Activated naive CD4-positive, alpha-beta T cell treated with anti-CD3 and anti-CD28 coated beads, Interleukin-2, amount 10 ng/mL, durations not matched to agents 7 days and 5 days (primary cell): ENCODE data around the gene USH2A.
"Not testable (repeated sequence)": the region's sequence is repeated elsewhere in the genome, so short reads cannot be mapped to it uniquely, and the experiment has no call there.

Source experiments
- CTCF ChIA-PET: fragments of 350-600 bp; sonication (Branson Sonifier 250); formaldehyde crosslinking; loops from one replicate; lab custom pipeline; 2021; ENCODE audit warnings: antibody characterized with exemption; lab: Charles Lee
- DNase-seq: peaks from one replicate; pipeline ENCODE4 v3.0.0-alpha.2; 2020
- H3K27ac Mint-ChIP-seq: one replicate; pipeline ENCODE4 v1.8.0; 2021; ENCODE audit warnings: mild to moderate bottlenecking, moderate library complexity, mixed read lengths
- H3K27me3 Mint-ChIP-seq: one replicate; pipeline ENCODE4 v1.8.0; 2021; ENCODE audit warnings: mild to moderate bottlenecking, mixed read lengths
- H3K36me3 Mint-ChIP-seq: one replicate; pipeline ENCODE4 v1.8.0; 2021; ENCODE audit warnings: mixed read lengths
- H3K4me1 Mint-ChIP-seq: one replicate; pipeline ENCODE4 v1.8.0; 2021; ENCODE audit warnings: mixed read lengths
- H3K4me3 Mint-ChIP-seq: one replicate; pipeline ENCODE4 v1.8.0; 2021; ENCODE audit warnings: mild to moderate bottlenecking, moderate library complexity, mixed read lengths
- H3K9me3 Mint-ChIP-seq: one replicate; pipeline ENCODE4 v1.8.0; 2021; ENCODE audit warnings: mixed read lengths

USH2A gene

DNA sequence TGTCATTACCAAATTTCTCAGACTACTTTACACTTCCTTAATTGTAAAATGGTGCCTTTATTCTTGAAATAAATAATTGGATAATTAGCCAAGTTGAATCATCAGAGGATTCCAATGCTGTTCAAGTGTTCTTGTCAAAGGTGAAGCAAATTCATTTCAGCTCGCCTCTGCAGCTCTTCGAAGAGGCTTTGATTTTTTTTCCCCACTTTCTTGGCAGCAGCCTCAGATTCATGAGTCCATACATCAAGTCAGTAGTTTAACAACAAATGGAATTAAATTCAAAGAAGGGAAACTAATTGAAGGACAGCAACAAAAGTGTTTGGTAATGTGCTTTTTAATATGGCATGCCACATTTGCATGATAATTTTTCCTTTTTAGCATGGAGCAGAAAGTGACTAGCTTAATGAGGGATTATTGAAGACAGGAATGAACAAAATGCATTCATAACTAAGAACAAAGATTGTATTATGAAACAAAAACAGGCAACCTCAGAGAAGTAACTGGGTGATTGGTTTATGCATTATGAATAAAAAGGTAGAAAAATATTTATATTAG lies 239.0 kb downstream of the USH2A start:
- H3K27ac Mint-ChIP-seq, result no peak overlapping the region
- H3K4me1 Mint-ChIP-seq, result no peaks in the 10 kb centered on the region
- H3K36me3 Mint-ChIP-seq, result no peaks in the 10 kb centered on the region
- H3K4me3 Mint-ChIP-seq, result no peak overlapping the region
- CTCF ChIA-PET, result no interaction called here
- DNase-seq, result no peak
- no peaks in the 10 kb centered on the region for H3K27me3 Mint-ChIP-seq
- peaks cover 5% of the 10 kb centered on the region for H3K9me3 Mint-ChIP-seq

DNA sequence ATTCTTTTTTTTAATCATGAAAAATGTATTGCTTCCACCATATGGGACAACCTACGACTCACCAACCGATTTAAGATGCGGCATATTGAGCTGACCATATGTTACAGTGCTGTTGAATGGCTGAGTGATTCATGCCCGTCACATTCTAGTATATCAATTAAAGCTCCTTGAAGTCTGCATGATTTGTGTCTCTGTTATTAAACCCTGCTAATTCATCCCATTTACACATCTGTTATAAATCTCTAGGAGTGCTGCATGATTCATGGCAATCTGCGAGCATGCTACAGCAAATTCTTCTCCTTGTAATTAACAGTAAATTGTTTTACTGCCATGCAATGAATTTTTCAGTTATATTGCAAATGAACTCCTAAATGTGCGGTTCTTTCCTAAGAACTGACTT lies 239.8 kb downstream of the USH2A start:
- Mint-ChIP-seq H3K4me3 (no peak overlapping the region), H3K9me3 (peaks cover 5% of the 10 kb centered on the region), H3K27ac (no peak overlapping the region), H3K4me1 (no peaks in the 10 kb centered on the region), H3K27me3 (no peaks in the 10 kb centered on the region), H3K36me3 (no peaks in the 10 kb centered on the region)
- no peak for DNase-seq
- CTCF ChIA-PET, result no interaction called here

DNA sequence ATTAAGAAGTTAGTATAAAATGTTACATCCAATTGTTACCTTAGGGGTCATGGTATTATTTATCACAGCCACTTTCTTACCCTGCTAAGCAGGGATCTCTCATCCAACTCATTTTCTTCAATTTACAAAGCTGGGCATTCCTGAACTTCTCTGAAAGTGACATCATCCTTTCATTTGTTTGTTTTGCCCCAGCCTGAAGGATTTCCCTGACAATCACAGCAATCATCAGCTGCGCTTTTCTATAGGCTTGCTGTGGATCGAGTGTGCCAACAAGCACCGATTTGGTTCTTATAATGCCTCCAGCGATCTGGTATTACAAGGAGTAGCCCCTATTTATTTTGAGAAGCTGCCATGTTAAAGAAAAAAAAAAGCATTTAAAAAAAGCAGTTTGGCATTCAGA lies 240.2 kb downstream of the USH2A start:
- Mint-ChIP-seq H3K27me3 (no peaks in the 10 kb centered on the region), H3K27ac (no peak overlapping the region), H3K4me1 (no peaks in the 10 kb centered on the region), H3K36me3 (no peaks in the 10 kb centered on the region), H3K9me3 (peaks cover 4% of the 10 kb centered on the region), H3K4me3 (no peak overlapping the region)
- CTCF ChIA-PET, result no interaction called here
- DNase-seq, result no peak

DNA sequence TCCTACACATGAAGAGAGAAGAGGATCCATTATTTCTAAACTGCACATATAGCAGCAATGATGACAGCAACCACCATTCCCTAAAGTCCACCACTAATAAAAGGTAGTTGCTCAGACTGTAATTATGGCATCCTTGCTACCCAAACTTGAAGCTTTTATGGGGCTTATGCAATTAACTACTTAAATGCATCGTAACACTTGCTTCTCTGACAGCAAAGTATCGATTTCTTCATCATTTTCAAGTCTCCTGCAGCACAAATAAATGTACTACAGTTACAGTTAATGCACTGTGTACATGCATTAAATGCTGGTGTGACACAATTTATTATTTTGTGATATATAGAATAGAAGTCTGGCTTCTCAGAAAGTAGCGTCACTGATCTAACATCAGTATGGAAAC lies 241.7 kb downstream of the USH2A start:
- no peak overlapping the region for H3K4me3 Mint-ChIP-seq

DNA sequence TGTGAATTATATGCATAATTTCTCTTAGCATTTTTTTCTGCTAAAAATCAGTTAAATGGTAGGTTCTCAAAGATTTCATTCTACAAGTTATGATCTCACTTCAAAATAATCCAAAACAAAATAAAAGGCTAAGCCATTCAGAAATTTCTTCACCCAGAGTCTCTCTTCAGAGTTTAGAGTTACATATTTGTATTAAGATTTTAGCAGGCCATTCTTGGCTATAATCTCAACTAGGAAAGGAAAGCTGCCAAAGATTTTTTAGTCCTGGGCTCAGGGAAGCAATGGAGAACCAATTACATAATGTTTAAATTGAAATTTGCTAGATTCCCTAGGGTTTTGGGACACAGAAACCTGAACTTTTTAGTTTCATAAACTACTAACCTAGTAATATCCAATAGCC lies 245.0 kb downstream of the USH2A start:
- Mint-ChIP-seq H3K4me3 (no peak overlapping the region), H3K27me3 (no peaks in the 10 kb centered on the region), H3K36me3 (no peaks in the 10 kb centered on the region), H3K27ac (no peak overlapping the region), H3K4me1 (no peaks in the 10 kb centered on the region), H3K9me3 (no peaks in the 10 kb centered on the region)
- no peak for DNase-seq
- CTCF ChIA-PET, result no interaction called here

More for the DNA sequence above, 241.7 kb downstream of the USH2A start:
- H3K27ac Mint-ChIP-seq, result no peak overlapping the region
- CTCF ChIA-PET, result no interaction called here
- no peak for DNase-seq
- no peaks in the 10 kb centered on the region for H3K4me1 Mint-ChIP-seq
- no peaks in the 10 kb centered on the region for H3K9me3 Mint-ChIP-seq
- no peaks in the 10 kb centered on the region for H3K27me3 Mint-ChIP-seq
- H3K36me3 Mint-ChIP-seq, result no peaks in the 10 kb centered on the region

DNA sequence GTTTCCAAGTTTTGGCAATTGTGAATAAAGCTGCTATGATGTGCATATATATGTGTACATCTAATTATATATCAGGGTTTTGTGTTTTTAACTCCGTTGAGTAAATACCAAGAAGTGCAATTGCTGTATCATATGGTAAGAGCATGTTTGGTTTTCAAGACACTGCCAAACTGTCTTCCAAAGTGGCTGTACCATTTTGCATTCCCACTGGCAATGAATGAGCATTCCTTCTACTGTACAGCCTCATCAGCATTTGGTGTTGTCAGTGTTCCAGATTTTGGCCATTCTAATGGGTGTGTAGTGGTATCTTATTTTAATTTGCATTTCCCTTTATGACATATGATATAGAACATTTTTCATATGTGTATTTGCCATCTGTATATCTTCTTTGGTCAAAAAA lies 246.3 kb downstream of the USH2A start:
- Mint-ChIP-seq H3K36me3 (no peaks in the 10 kb centered on the region), H3K27me3 (no peaks in the 10 kb centered on the region), H3K4me1 (no peaks in the 10 kb centered on the region), H3K4me3 (no peak overlapping the region), H3K9me3 (no peaks in the 10 kb centered on the region), H3K27ac (no peak overlapping the region)
- no peak for DNase-seq
- CTCF ChIA-PET, result no interaction called here

DNA sequence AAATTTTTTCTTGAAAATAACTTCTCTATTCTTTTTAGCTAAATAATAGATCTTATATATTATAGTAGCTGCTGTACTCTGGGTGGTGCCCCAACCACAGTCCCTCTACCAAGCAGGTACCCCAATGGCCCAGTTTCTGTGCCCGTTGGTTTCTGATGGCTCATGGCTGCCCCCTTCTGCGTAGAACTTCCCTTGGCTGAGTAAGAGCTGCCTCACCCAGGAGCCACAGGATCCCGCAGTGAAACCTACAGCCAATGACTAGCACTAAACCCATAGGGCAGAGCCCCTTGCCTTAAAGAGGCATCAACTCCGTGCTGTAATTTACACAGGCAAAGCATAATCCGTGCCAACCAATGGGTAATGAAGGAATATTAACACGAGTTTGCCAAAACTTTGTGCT lies 247.5 kb downstream of the USH2A start:
- DNase-seq, result no peak
- Mint-ChIP-seq H3K27me3 (no peaks in the 10 kb centered on the region), H3K4me3 (no peak overlapping the region), H3K4me1 (no peaks in the 10 kb centered on the region), H3K27ac (no peak overlapping the region), H3K36me3 (no peaks in the 10 kb centered on the region), H3K9me3 (no peaks in the 10 kb centered on the region)
- CTCF ChIA-PET, result no interaction called here

DNA sequence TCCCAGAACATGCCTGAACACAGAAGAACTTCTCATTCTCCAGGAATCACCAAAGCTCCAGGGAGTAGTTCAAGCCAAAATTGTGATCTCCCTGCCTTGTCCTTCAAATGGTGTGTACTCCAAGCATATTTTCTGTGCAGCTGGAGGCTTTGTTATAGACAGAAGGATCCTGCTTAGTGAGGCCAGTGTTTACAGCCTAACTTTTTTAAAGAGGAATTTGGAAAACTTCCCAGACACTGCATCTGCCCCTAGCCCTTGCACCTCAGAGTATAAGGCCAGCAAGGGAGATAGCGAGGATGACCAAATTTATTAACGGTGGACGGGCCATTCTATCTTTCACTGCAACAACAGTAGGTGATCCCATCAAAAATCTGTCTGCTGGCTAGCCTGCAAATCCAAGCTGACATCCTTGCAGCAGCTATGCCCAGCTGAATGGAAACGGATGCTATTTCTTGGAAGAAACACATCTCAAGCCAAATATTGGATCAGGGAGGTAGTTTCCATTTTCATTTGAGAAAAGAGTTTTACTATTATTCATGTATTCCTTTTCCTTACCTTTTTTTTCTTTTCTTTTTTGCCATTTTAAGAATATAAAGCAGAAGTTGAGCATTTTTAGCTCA lies 249.8 kb downstream of the USH2A start:
- CTCF ChIA-PET, result interaction anchor here (1.3 kb wide), 1 partner anchor 47 kb away, joined by 5 read pairs; no protein-coding TSS in a partner anchor
- Mint-ChIP-seq H3K27ac (no peak overlapping the region), H3K4me3 (no peak overlapping the region), H3K36me3 (no peaks in the 10 kb centered on the region), H3K4me1 (no peaks in the 10 kb centered on the region), H3K9me3 (no peaks in the 10 kb centered on the region), H3K27me3 (no peaks in the 10 kb centered on the region)
- no peak for DNase-seq

DNA sequence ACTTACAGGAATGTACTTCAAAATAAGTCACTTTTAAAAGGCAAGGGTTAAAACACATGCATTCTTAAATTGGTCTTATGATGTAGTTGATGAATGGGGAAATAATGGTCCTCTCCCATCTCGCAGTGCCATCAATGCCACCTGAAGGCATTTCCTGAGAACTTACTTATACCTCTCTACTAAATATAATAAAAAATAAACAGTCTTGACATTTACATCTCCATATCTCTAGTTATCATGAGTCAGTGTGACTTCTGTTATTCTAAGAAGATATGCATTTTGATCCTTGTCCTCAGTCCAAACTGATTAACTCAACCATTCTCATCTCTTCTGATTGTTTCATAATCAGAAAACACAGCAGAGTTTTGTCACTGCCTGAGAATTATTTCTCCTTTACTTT lies 253.9 kb downstream of the USH2A start:
- H3K36me3 Mint-ChIP-seq, result no peaks in the 10 kb centered on the region
- H3K9me3 Mint-ChIP-seq, result peaks cover 17% of the 10 kb centered on the region
- no peak overlapping the region for H3K4me3 Mint-ChIP-seq
- H3K4me1 Mint-ChIP-seq, result no peaks in the 10 kb centered on the region
- CTCF ChIA-PET, result no interaction called here
- H3K27me3 Mint-ChIP-seq, result no peaks in the 10 kb centered on the region
- DNase-seq, result no peak
- H3K27ac Mint-ChIP-seq, result no peak overlapping the region

DNA sequence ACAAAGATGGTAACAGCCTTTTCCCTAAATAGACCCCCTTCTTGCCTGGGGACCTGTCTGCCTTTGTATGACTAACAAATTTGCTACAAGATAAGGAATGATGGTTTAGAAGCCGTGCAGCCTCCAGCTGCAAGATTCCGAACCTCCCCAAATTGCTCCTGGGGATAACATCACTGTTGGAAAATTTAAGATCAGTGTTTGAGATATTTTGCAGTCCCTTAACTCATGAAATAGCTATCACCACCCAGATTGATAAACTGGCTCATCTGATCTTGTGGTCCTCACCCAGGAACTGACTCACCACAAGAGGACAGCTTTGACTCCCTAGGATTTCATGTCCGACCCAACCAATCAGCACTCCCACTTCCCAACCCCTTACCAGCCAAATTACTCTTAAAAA lies 254.7 kb downstream of the USH2A start:
- H3K27ac Mint-ChIP-seq, result no peak overlapping the region
- CTCF ChIA-PET, result no interaction called here
- no peaks in the 10 kb centered on the region for H3K4me1 Mint-ChIP-seq
- peaks cover 17% of the 10 kb centered on the region for H3K9me3 Mint-ChIP-seq
- H3K27me3 Mint-ChIP-seq, result no peaks in the 10 kb centered on the region
- no peaks in the 10 kb centered on the region for H3K36me3 Mint-ChIP-seq
- no peak overlapping the region for H3K4me3 Mint-ChIP-seq
- DNase-seq, result no peak

DNA sequence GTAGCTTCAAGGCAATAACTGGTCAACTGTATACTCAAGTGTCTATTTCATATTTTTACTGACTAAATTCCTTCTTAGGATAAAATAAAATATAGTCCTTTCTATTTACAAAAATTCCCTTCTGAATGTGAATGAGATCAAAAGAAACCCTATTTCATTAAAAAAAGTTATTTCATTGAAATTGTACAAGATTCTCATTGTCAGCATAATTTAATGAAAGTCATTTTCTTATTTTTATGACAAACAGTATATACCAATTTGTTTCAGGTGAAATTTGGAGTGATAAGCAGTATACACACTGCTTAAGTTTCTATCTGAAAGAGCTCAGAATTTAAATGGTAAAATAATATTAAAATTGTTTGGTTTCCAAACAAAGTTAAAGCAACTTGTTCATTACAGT lies 269.2 kb downstream of the USH2A start:
- CTCF ChIA-PET, result no interaction called here
- H3K9me3 Mint-ChIP-seq, result peaks cover 17% of the 10 kb centered on the region
- H3K4me3 Mint-ChIP-seq, result no peak overlapping the region
- no peaks in the 10 kb centered on the region for H3K27me3 Mint-ChIP-seq
- no peaks in the 10 kb centered on the region for H3K4me1 Mint-ChIP-seq
- no peak for DNase-seq
- H3K36me3 Mint-ChIP-seq, result no peaks in the 10 kb centered on the region
- H3K27ac Mint-ChIP-seq, result no peak overlapping the region

DNA sequence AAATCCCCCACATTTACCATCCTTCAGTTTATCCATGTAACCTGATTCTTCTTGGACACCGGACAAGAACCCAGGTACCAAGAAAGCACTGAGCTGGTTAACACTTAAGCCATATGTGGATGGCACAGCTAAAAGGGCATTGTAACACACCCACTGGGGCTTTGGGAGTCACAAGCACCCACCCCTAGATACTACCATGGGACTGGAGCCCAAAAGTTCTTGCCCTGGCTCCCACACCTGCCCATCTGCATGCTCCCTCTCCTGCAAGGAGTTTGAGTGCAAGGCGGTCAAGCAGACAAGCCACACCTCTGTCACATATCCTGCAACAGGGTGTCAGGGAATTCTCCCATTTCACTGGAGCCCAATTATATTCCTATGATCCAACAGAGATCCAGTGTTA lies 270.1 kb downstream of the USH2A start:
- no peak overlapping the region for H3K4me3 Mint-ChIP-seq
- no peak overlapping the region for H3K27ac Mint-ChIP-seq
- no peaks in the 10 kb centered on the region for H3K36me3 Mint-ChIP-seq
- DNase-seq, result no peak
- no peaks in the 10 kb centered on the region for H3K4me1 Mint-ChIP-seq
- no peaks in the 10 kb centered on the region for H3K27me3 Mint-ChIP-seq
- CTCF ChIA-PET, result no interaction called here
- H3K9me3 Mint-ChIP-seq, result peaks cover 25% of the 10 kb centered on the region

DNA sequence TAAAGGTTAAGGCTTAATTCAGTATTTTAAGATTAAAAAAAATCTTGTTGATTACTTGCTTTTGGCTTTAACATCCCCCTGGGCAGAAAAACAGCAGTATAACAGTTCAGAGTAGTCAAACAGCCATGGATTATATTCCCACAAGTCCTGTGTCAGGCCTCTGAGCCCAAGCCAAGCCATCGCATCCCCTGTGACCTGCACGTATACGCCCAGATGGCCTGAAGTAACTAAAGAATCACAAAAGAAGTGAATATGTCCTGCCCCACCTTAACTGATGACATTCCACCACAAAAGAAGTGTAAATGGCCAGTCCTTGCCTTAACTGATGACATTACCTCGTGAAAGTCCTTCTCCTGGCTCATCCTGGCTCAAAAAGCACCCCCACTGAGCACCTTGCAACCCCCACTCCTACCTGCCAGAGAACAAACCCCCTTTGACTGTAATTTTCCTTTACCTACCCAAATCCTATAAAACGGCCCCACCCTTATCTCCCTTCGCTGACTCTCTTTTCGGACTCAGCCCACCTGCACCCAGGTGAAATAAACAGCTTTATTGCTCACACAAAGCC lies 277.7 kb downstream of the USH2A start:
- H3K27me3 Mint-ChIP-seq, DNase-seq, CTCF ChIA-PET, H3K4me3 Mint-ChIP-seq, H3K36me3 Mint-ChIP-seq, H3K27ac Mint-ChIP-seq, H3K4me1 Mint-ChIP-seq: not testable (repeated sequence)
- H3K9me3 Mint-ChIP-seq, result peaks cover 11% of the 10 kb centered on the region

DNA sequence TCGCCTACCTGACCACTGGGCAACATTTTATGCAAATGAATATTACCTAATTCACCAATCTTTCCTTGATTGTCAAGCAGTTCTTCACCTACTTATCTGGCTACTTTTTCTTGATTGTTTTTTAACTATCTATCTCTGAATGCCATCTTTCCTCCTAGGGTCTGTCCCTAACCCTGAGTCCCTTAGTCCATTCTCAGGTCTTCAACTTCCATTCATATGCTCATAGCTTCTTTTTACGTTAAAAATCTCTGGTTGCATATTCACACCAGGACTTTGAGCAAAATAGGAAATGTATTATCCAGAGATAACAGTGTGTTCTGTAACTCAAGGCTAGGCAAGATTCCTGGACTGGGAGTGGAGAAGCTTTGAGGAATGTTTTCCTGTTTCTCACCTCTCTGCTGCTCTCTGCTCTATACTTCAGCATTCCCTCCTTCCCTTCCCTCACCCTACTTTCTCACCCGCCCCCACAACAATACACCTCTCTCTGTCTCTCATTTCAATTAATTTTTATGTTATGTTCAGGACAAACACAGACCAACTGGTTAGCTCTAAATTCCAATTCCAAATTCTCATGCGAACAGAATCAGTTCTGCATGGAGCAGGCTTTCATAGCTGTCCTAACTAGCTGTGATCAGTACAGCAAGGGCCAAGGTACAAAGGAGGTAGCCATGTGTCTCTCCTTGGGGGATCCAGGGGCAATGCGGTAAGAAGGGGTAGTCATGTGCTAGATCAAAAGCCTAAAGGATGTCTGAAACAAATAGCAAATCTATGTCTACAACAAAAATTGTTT lies 278.4 kb downstream of the USH2A start:
- peaks cover 8% of the 10 kb centered on the region for H3K9me3 Mint-ChIP-seq
- no peak overlapping the region for H3K4me3 Mint-ChIP-seq
- CTCF ChIA-PET, result no interaction called here
- no peaks in the 10 kb centered on the region for H3K36me3 Mint-ChIP-seq
- DNase-seq, result no peak
- no peaks in the 10 kb centered on the region for H3K27me3 Mint-ChIP-seq
- H3K27ac Mint-ChIP-seq, result no peak overlapping the region
- no peaks in the 10 kb centered on the region for H3K4me1 Mint-ChIP-seq

DNA sequence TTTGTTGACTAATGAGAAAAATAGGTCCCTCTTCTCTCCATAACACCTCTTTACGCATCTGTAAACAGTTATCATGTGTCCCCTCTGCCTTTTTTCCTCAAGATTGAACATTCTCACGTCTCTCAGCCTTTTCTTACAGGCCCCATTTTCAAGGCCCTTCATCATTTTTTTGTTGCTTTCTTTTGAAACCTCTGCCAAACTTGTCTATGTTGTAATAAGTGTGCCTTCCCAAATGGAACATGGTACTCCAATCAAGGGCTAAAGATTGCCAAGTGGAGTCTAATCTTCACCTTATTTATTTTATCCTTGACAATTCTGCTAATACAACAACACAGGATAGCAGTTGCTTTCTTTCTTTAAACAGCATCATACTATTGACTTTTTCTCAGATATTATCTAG lies 280.3 kb downstream of the USH2A start:
- no peak for DNase-seq
- CTCF ChIA-PET, result no interaction called here
- no peaks in the 10 kb centered on the region for H3K4me1 Mint-ChIP-seq
- H3K4me3 Mint-ChIP-seq, result no peak overlapping the region
- H3K9me3 Mint-ChIP-seq, result no peaks in the 10 kb centered on the region
- H3K36me3 Mint-ChIP-seq, result no peaks in the 10 kb centered on the region
- H3K27ac Mint-ChIP-seq, result no peak overlapping the region
- no peaks in the 10 kb centered on the region for H3K27me3 Mint-ChIP-seq
